K562 (cell line): ENCODE measurements around the gene SIRT5. TPM values are rescaled to one million over a fixed set of nuclear protein-coding genes. Genes with fewer than 3 reads are reported as not detected.

ENCODE experiments used
- ATF1 ChIP-seq, 2 experiments: fragments of 450-650 bp in 1 of 2; IDR thresholded peaks; 2 replicates each; pipeline ENCODE4 v1.6.1; 2016; ENCODE audit warnings: missing compliant biosample characterization in 1 of 2, missing genetic modification characterization in 1 of 2
- ATF7 ChIP-seq: fragments of 450-650 bp; IDR thresholded peaks from 2 replicates; pipeline ENCODE4 v1.7.1; 2014; ENCODE audit warnings: mild to moderate bottlenecking, moderate library complexity
- ELF2 ChIP-seq: fragments of 250-450 bp; sonication (Bioruptor Pico); IDR thresholded peaks from 2 replicates; pipeline ENCODE4 v1.5.0; 2021; ENCODE audit warnings: mild to moderate bottlenecking
- FOS ChIP-seq: IDR thresholded peaks from 3 replicates; pipeline ENCODE4 v1.6.1; 2011; ENCODE audit not compliant: insufficient read length; ENCODE audit errors: extremely low read depth
- HDAC6 ChIP-seq: IDR thresholded peaks from 2 replicates; pipeline ENCODE4 v1.6.1; 2012; ENCODE audit warnings: low read depth, mild to moderate bottlenecking, control low read depth, inconsistent platforms, low read length, moderate library complexity
- HDAC8 ChIP-seq: fragments of 450-650 bp; IDR thresholded peaks from 2 replicates; pipeline ENCODE4 v1.6.1; 2016; ENCODE audit warnings: mild to moderate bottlenecking, missing genetic modification characterization, moderate library complexity, missing compliant biosample characterization
- HMGN3 ChIP-seq: IDR thresholded peaks from 2 replicates; pipeline ENCODE4 v1.6.1; 2011; ENCODE audit warnings: borderline replicate concordance, low read depth, mild to moderate bottlenecking, mixed read lengths, low read length; ENCODE audit not compliant: insufficient read length; ENCODE audit errors: extremely low read depth
- KDM4B ChIP-seq, 2 experiments: fragments of 450-650 bp in 1 of 2; sonication (generic) in 1 of 2; IDR thresholded peaks; 2 replicates each; pipeline ENCODE4 v1.6.1; 2016 to 2017; ENCODE audit warnings: borderline replicate concordance in 2 of 2, antibody characterized with exemption in 1 of 2, low read depth in 1 of 2, mild to moderate bottlenecking in 1 of 2
- KDM5B ChIP-seq: fragments of 200-600 bp; sonication (generic); IDR thresholded peaks from 2 replicates; pipeline ENCODE4 v1.6.1; 2012; ENCODE audit warnings: low read depth, mild to moderate bottlenecking, moderate library complexity, low read length, control low read depth, inconsistent platforms; ENCODE audit not compliant: insufficient replicate concordance
- RB1 ChIP-seq: fragments of 450-650 bp; IDR thresholded peaks from 2 replicates; pipeline ENCODE4 v1.6.1; 2017; ENCODE audit warnings: low read depth, mild to moderate bottlenecking
- RFX7 ChIP-seq: fragments of 250-450 bp; sonication (Bioruptor Pico); IDR thresholded peaks from 2 replicates; pipeline ENCODE4 v1.5.1; 2021; ENCODE audit warnings: mild to moderate bottlenecking
- TBP ChIP-seq: optimal IDR thresholded peaks from 2 replicates; pipeline ENCODE3; 2011; ENCODE audit warnings: low read depth, low read length, improper control_type of control experiment
- ZNF12 ChIP-seq: sonication (generic); formaldehyde crosslinking; IDR thresholded peaks from 2 replicates; pipeline ENCODE4 v1.4.0; 2020; ENCODE audit warnings: mild to moderate bottlenecking, missing genetic modification reagents
- ZNF174 ChIP-seq: fragments of 250-450 bp; sonication (Bioruptor Pico); IDR thresholded peaks from 2 replicates; pipeline ENCODE4 v1.4.0; 2020; ENCODE audit warnings: mild to moderate bottlenecking
- ZSCAN32 ChIP-seq: fragments of 450-650 bp; formaldehyde crosslinking; IDR thresholded peaks from 2 replicates; pipeline ENCODE4 v1.4.0; 2020; ENCODE audit warnings: mild to moderate bottlenecking, moderate library complexity
- polyA plus RNA-seq, 8 experiments: library from polyadenylated mRNA; depleted of rRNA in 4 of 8; stranded (reverse) in 5 of 8; unstranded in 3 of 8; fragments of >200 nt; fragmentation: Nextera tagmentation in 2 of 8; fragmentation: Illumina TruSeq in 1 of 8; extraction: Ambion mirVana in 2 of 8; extraction: Trizol in 1 of 8; gene quantifications; 2 replicates each; pipeline versions ENCODE4 v1.2.1 to v1.2.3, GENCODE V29; 2011 to 2014; ENCODE audit warnings: inconsistent platforms in 1 of 8, missing spikeins in 1 of 8
- total RNA-seq, 7 experiments: library from RNA; depleted of rRNA in 6 of 7; stranded (reverse); fragments of >200 nt in 6 of 7; fragmentation: Illumina TruSeq in 2 of 7; extraction: Trizol in 2 of 7; gene quantifications; 2 replicates each; pipeline versions ENCODE4 v1.2.1 to v1.2.3, GENCODE V29; 2011 to 2021; ENCODE audit warnings: low replicate concordance in 1 of 7
- TF ChIP-seq, protein P1 (sequence below): fragments of 250-450 bp; sonication (Bioruptor Pico); IDR thresholded peaks from 2 replicates; pipeline ENCODE4 v1.4.0; 2020; ENCODE audit warnings: mild to moderate bottlenecking, moderate library complexity, borderline replicate concordance
- TF ChIP-seq, protein P2 (sequence below): sonication (generic); formaldehyde crosslinking; IDR thresholded peaks from 2 replicates; pipeline ENCODE4 v1.4.0; 2020; ENCODE audit warnings: mild to moderate bottlenecking, missing genetic modification reagents
- TF ChIP-seq, protein P3 (sequence below), 3 experiments: fragments of 200-800 bp in 1 of 3; fragments of 250-450 bp in 1 of 3; fragments of 450-650 bp in 1 of 3; sonication (Bioruptor Pico) in 1 of 3; sonication (Bioruptor generic) in 1 of 3; formaldehyde crosslinking in 1 of 3; IDR thresholded peaks; 2 replicates each; pipeline versions ENCODE4 v1.6.1 to v1.8.0; 2016 to 2022; ENCODE audit warnings: mild to moderate bottlenecking in 2 of 3, missing genetic modification characterization in 2 of 3, missing compliant biosample characterization in 1 of 3, moderate library complexity in 1 of 3

Gene SIRT5
- total and polyA plus RNA-seq, 9 of the 15 experiments (the other 6 are each of a cell fraction or from before 2014, with no cell fraction given), result 2.1 to 15.7 (median 11.4) TPM

DNA sequence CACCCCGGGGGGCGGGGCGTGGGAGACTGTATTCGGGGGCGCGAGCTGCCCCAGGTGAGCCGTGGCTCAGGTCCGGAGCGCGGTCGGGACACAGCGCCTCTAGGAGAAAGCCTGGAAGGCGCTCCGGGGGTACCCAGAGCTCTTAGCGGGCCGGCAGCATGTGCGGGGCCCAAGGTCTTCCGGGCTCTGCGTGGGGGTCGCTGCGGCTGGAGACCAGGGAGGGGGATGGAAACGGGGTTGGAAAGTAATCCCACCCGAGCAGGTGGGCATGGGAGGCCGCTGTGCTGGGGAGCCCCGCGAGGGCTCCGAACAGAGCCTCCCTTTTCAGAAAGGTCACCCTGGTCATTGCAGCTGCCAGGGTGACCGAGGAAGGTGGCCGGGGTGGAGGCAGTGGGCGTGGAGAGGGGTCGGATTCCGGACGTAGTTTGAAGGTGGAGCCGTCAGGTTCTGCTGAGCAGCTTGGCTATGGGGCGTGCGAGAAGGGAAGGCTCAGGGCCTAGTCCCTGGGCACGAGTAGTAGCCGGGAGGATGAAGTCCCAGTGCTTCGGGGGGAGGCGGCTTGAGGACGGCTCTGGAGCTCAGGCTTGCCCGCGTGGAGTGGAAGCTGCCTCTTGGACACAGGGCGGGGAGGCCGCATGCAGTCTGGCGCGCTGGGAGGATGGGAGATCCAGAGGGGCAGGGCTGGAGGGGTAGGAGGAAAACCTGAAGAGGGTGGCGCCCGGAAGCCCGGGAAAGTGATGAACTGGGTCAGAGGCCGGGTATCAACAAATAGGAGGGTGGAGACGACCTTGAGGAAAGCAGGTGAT lies at the start of gene SIRT5 (continued):
- TF ChIP-seq RFX7 (no peak), ELF2 (CRISPR knock-in tag) (0 out of 2 replicates have a peak, but pooled peaks have one; percentile 58), KDM5B (peak; percentile 70), HDAC6 (no peak), FOS (no peak), HDAC8 (tag) (no peak), KDM4B (IDR thresholded peaks at IDR 0.05; ENCODE audit: borderline replicate concordance in 2 of 2, low read depth in 1 of 2) (no peak), TBP (no peak), RB1 (peak; percentile 4), ATF1 (CRISPR knock-in tag; IDR thresholded peaks at IDR 0.05) (no peak), ATF1 (tag; IDR thresholded peaks at IDR 0.05) (peak; percentile 74), ZSCAN32 (CRISPR knock-in tag) (peak; percentile 36; the same call in 1 of the 2 replicates), HMGN3 (no peak), ZNF12 (no peak), ZNF174 (CRISPR knock-in tag) (no peak), ATF7 (peak; percentile 38; the same call in 1 of the 2 replicates)
- TF ChIP-seq, protein P1, sequence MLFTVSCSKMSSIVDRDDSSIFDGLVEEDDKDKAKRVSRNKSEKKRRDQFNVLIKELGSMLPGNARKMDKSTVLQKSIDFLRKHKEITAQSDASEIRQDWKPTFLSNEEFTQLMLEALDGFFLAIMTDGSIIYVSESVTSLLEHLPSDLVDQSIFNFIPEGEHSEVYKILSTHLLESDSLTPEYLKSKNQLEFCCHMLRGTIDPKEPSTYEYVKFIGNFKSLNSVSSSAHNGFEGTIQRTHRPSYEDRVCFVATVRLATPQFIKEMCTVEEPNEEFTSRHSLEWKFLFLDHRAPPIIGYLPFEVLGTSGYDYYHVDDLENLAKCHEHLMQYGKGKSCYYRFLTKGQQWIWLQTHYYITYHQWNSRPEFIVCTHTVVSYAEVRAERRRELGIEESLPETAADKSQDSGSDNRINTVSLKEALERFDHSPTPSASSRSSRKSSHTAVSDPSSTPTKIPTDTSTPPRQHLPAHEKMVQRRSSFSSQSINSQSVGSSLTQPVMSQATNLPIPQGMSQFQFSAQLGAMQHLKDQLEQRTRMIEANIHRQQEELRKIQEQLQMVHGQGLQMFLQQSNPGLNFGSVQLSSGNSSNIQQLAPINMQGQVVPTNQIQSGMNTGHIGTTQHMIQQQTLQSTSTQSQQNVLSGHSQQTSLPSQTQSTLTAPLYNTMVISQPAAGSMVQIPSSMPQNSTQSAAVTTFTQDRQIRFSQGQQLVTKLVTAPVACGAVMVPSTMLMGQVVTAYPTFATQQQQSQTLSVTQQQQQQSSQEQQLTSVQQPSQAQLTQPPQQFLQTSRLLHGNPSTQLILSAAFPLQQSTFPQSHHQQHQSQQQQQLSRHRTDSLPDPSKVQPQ, result peak; percentile 70; the same call in 1 of the 2 replicates
- TF ChIP-seq, protein P2, sequence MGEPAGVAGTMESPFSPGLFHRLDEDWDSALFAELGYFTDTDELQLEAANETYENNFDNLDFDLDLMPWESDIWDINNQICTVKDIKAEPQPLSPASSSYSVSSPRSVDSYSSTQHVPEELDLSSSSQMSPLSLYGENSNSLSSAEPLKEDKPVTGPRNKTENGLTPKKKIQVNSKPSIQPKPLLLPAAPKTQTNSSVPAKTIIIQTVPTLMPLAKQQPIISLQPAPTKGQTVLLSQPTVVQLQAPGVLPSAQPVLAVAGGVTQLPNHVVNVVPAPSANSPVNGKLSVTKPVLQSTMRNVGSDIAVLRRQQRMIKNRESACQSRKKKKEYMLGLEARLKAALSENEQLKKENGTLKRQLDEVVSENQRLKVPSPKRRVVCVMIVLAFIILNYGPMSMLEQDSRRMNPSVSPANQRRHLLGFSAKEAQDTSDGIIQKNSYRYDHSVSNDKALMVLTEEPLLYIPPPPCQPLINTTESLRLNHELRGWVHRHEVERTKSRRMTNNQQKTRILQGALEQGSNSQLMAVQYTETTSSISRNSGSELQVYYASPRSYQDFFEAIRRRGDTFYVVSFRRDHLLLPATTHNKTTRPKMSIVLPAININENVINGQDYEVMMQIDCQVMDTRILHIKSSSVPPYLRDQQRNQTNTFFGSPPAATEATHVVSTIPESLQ, result no peak; the same call in 1 of the 2 replicates
- TF ChIP-seq, protein P3, sequence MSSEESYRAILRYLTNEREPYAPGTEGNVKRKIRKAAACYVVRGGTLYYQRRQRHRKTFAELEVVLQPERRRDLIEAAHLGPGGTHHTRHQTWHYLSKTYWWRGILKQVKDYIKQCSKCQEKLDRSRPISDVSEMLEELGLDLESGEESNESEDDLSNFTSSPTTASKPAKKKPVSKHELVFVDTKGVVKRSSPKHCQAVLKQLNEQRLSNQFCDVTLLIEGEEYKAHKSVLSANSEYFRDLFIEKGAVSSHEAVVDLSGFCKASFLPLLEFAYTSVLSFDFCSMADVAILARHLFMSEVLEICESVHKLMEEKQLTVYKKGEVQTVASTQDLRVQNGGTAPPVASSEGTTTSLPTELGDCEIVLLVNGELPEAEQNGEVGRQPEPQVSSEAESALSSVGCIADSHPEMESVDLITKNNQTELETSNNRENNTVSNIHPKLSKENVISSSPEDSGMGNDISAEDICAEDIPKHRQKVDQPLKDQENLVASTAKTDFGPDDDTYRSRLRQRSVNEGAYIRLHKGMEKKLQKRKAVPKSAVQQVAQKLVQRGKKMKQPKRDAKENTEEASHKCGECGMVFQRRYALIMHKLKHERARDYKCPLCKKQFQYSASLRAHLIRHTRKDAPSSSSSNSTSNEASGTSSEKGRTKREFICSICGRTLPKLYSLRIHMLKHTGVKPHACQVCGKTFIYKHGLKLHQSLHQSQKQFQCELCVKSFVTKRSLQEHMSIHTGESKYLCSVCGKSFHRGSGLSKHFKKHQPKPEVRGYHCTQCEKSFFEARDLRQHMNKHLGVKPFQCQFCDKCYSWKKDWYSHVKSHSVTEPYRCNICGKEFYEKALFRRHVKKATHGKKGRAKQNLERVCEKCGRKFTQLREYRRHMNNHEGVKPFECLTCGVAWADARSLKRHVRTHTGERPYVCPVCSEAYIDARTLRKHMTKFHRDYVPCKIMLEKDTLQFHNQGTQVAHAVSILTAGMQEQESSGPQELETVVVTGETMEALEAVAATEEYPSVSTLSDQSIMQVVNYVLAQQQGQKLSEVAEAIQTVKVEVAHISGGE (CRISPR knock-in tag; IDR thresholded peaks at IDR 0.05), result peak in 1 of 3 experiments; percentile 62; a peak in 1 of 6 replicates
